CD4-positive, CD25-positive, alpha-beta regulatory T cell (primary cell): ENCODE data around the gene ANKRD11. TPM values are rescaled to one million over a fixed set of nuclear protein-coding genes. Genes with fewer than 3 reads are reported as not detected.
A peak's percentile ranks its signal among the peaks of the same experiment; 100 is the strongest.

Experiments
- ATAC-seq, 2 donors: fragments of 150-1000 bp; cut with Tn5 transposase; one replicate each; pipeline ENCODE4 v1.10.0; 2021; ENCODE audit warnings: low read depth in 2 of 2, moderate number of reproducible peaks in 2 of 2, moderate library complexity in 1 of 2
- DNase-seq, 3 donors: peaks; one replicate each; pipeline versions ENCODE4 v3.0.0 to v3.0.0-alpha.2; 2012 to 2022; ENCODE audit warnings: mixed read lengths in 1 of 3
- H3K27ac ChIP-seq: one replicate; pipeline ENCODE4 v1.7.0; 2013; ENCODE audit warnings: mild to moderate bottlenecking, low read length; ENCODE audit not compliant: insufficient read depth, poor library complexity, severe bottlenecking
- H3K27me3 ChIP-seq: one replicate; pipeline ENCODE4 v1.7.0; 2013; ENCODE audit warnings: low read length; ENCODE audit not compliant: control insufficient read depth, insufficient read depth
- H3K36me3 ChIP-seq: one replicate; pipeline ENCODE4 v1.7.0; 2013; ENCODE audit warnings: mild to moderate bottlenecking, low read length, moderate library complexity; ENCODE audit not compliant: control insufficient read depth, insufficient read depth
- H3K4me1 ChIP-seq: 2 replicates; pipeline ENCODE4 v1.7.0; 2013; ENCODE audit warnings: mild to moderate bottlenecking, low read length; ENCODE audit not compliant: insufficient read depth, control insufficient read depth, poor library complexity, severe bottlenecking
- H3K4me3 ChIP-seq: one replicate; pipeline ENCODE4 v1.7.0; 2013; ENCODE audit warnings: low read depth, mild to moderate bottlenecking, low read length, moderate library complexity
- H3K9me3 ChIP-seq, 2 experiments: 1 replicate in 1 of 2; 2 replicates in 1 of 2; pipeline ENCODE4 v1.7.0; 2013; ENCODE audit warnings: low read length in 2 of 2, mild to moderate bottlenecking in 1 of 2, moderate library complexity in 1 of 2; ENCODE audit not compliant: control insufficient read depth in 2 of 2
- H3K27ac Mint-ChIP-seq, 3 donors: one replicate each; pipeline ENCODE4 v1.8.0; 2020 to 2022; ENCODE audit warnings: mild to moderate bottlenecking in 3 of 3, mixed read lengths in 3 of 3, moderate library complexity in 2 of 3
- H3K27me3 Mint-ChIP-seq: one replicate; pipeline ENCODE4 v1.8.0; 2022; ENCODE audit warnings: mild to moderate bottlenecking, mixed read lengths
- H3K36me3 Mint-ChIP-seq: one replicate; pipeline ENCODE4 v1.8.0; 2020; ENCODE audit warnings: mixed read lengths
- H3K4me1 Mint-ChIP-seq, 4 donors: one replicate each; pipeline ENCODE4 v1.8.0; 2020 to 2022; ENCODE audit warnings: mixed read lengths in 4 of 4, mild to moderate bottlenecking in 1 of 4
- H3K4me3 Mint-ChIP-seq, 4 donors: one replicate each; pipeline ENCODE4 v1.8.0; 2020 to 2022; ENCODE audit warnings: mild to moderate bottlenecking in 4 of 4, mixed read lengths in 4 of 4, moderate library complexity in 3 of 4
- H3K9me3 Mint-ChIP-seq, 7 donors: one replicate each; pipeline ENCODE4 v1.8.0; 2020 to 2022; ENCODE audit warnings: mixed read lengths in 7 of 7, mild to moderate bottlenecking in 3 of 7, moderate library complexity in 2 of 7
- polyA plus RNA-seq, 4 donors: library from polyadenylated mRNA; unstranded; fragments of 300-500 nt; fragmentation: Illumina TruSeq; gene quantifications; one replicate each; pipeline ENCODE4 v1.2.3, GENCODE V29; 2021
- total RNA-seq: library from RNA; stranded (reverse); gene quantifications from one replicate; pipeline ENCODE4 v1.2.3, GENCODE V29; 2022

The ANKRD11 gene
- total and polyA plus RNA-seq, 5 donors from 2014 or later = 8.7 to 323 (median 18.6) TPM

- Histone ChIP-seq H3K27me3 (no peaks in the 10 kb centered on the region), H3K36me3 (peaks cover 29% of the 10 kb centered on the region), H3K4me1 (peaks cover 61% of the 10 kb centered on the region), H3K9me3 (no peaks in the 10 kb centered on the region), H3K27ac (peak overlapping the region; percentile 30), H3K4me3 (no peak overlapping the region)
- Mint-ChIP-seq H3K4me1 (peaks cover 15 to 94% (median 54%) of the 10 kb centered on the region in 4 donors), H3K27me3 (no peaks in the 10 kb centered on the region), H3K9me3 (no peaks in the 10 kb centered on the region), H3K27ac (peak overlapping the region in 2 of 3 donors; percentile 59 to 69), H3K36me3 (peaks cover 16% of the 10 kb centered on the region), H3K4me3 (peak overlapping the region in 3 of 4 donors; percentile 22 to 71 (median 57))
- DNase-seq (no peak), ATAC-seq (no peak)
Observed at GRCh38 chr16:89369266-89369895, 121.0 kb downstream of the ANKRD11 start.

- H3K27ac ChIP-seq = peak overlapping the region; percentile 30
- H3K9me3 Mint-ChIP-seq = no peaks in the 10 kb centered on the region
- peaks cover 20 to 97% (median 58%) of the 10 kb centered on the region in 4 donors for H3K4me1 Mint-ChIP-seq
- peak overlapping the region in 2 of 3 donors; percentile 66 to 67 for H3K27ac Mint-ChIP-seq
- H3K27me3 ChIP-seq = no peaks in the 10 kb centered on the region
- no peak overlapping the region for H3K4me3 ChIP-seq
- peaks cover 16% of the 10 kb centered on the region for H3K36me3 Mint-ChIP-seq
- DNase-seq = no peak
- H3K27me3 Mint-ChIP-seq = no peaks in the 10 kb centered on the region
- H3K4me1 ChIP-seq = peaks cover 62% of the 10 kb centered on the region
- H3K36me3 ChIP-seq = peaks cover 28% of the 10 kb centered on the region
- no peak for ATAC-seq
- H3K9me3 ChIP-seq = no peaks in the 10 kb centered on the region
- H3K4me3 Mint-ChIP-seq = peak overlapping the region in 3 of 4 donors; percentile 22 to 71 (median 57)
Observed at GRCh38 chr16:89368604-89369249, 121.6 kb downstream of the ANKRD11 start.

DNA sequence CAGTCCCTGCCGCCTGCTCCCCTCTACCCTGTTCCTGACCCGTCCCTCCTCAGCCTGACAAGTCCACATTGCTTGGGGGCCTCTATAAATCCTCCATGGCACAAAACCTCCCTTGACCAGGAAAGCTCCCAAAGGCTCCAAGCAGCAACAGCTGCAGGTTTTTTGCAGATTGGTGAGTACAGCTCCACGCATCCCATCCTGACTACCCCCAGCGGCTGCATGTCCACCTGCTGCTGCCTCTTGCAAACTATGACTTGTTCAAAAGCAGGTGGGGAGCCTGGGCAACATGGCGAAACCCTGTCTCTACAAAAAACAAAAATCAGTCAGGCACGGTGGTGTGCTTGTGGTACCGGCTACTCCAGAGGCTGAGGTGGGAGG lies 122.8 kb downstream of the ANKRD11 start:
- Histone ChIP-seq H3K4me1 (peaks cover 62% of the 10 kb centered on the region), H3K27me3 (no peaks in the 10 kb centered on the region), H3K4me3 (no peak overlapping the region), H3K27ac (no peak overlapping the region), H3K9me3 (no peaks in the 10 kb centered on the region), H3K36me3 (peaks cover 22% of the 10 kb centered on the region)
- Mint-ChIP-seq H3K4me3 (peak overlapping the region in 1 of 4 donors; percentile 60), H3K9me3 (no peaks in the 10 kb centered on the region), H3K36me3 (peaks cover 16% of the 10 kb centered on the region), H3K27me3 (no peaks in the 10 kb centered on the region), H3K4me1 (peaks cover 20 to 97% (median 61%) of the 10 kb centered on the region in 4 donors), H3K27ac (peak overlapping the region in 1 of 3 donors; percentile 85)
- no peak for ATAC-seq
- DNase-seq = no peak

GRCh38 chr16:89366561-89367537 lies 123.5 kb downstream of the ANKRD11 start:
- Histone ChIP-seq H3K27ac (no peak overlapping the region), H3K4me1 (peaks cover 68% of the 10 kb centered on the region), H3K4me3 (no peak overlapping the region), H3K27me3 (no peaks in the 10 kb centered on the region), H3K36me3 (peaks cover 22% of the 10 kb centered on the region), H3K9me3 (no peaks in the 10 kb centered on the region)
- Mint-ChIP-seq H3K36me3 (peaks cover 16% of the 10 kb centered on the region), H3K27me3 (no peaks in the 10 kb centered on the region), H3K27ac (peak overlapping the region in 2 of 3 donors; percentile 75 to 85), H3K9me3 (no peaks in the 10 kb centered on the region), H3K4me1 (peaks cover 25 to 99% (median 66%) of the 10 kb centered on the region in 4 donors), H3K4me3 (peak overlapping the region in 3 of 4 donors; percentile 29 to 51 (median 31))
- DNase-seq (no peak), ATAC-seq (no peak)

DNA sequence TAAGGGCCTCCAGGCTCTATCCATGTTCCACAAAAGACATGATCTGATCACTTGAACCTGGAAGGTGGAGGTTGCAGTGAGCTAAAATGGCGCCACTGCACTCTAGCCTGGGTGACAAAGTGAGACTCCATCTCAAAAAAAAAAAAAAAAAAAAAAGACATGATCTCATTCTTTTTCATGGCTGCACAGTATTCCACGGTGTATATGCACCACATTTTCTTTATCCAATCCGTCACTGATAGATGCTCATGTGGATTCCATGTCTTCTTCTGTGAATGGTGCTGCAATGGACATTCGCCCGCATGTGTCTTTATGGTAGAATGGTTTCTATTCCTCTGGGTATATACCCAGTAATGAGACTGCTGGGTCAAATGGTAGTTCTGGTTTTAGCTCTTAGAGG lies 124.4 kb downstream of the ANKRD11 start:
- H3K9me3 Mint-ChIP-seq = no peaks in the 10 kb centered on the region
- Histone ChIP-seq H3K27me3 (no peaks in the 10 kb centered on the region), H3K27ac (no peak overlapping the region), H3K4me1 (peaks cover 73% of the 10 kb centered on the region), H3K36me3 (peaks cover 16% of the 10 kb centered on the region), H3K4me3 (no peak overlapping the region), H3K9me3 (no peaks in the 10 kb centered on the region)
- ATAC-seq = no peak
- peak overlapping the region in 1 of 4 donors; percentile 6 for H3K4me3 Mint-ChIP-seq
- peaks cover 15% of the 10 kb centered on the region for H3K36me3 Mint-ChIP-seq
- no peak overlapping the region for H3K27ac Mint-ChIP-seq
- H3K4me1 Mint-ChIP-seq = peaks cover 27 to 99% (median 72%) of the 10 kb centered on the region in 4 donors
- H3K27me3 Mint-ChIP-seq = no peaks in the 10 kb centered on the region
- DNase-seq = no peak

- Mint-ChIP-seq H3K27me3 (no peaks in the 10 kb centered on the region), H3K4me3 (peak overlapping the region; percentile 6 to 74 (median 38)), H3K9me3 (no peaks in the 10 kb centered on the region), H3K36me3 (peaks cover 14% of the 10 kb centered on the region), H3K4me1 (peaks cover 30 to 99% (median 75%) of the 10 kb centered on the region in 4 donors), H3K27ac (peak overlapping the region in 1 of 3 donors; percentile 87)
- Histone ChIP-seq H3K27ac (peak overlapping the region; percentile 52), H3K4me1 (peaks cover 74% of the 10 kb centered on the region), H3K9me3 (no peaks in the 10 kb centered on the region), H3K27me3 (no peaks in the 10 kb centered on the region), H3K4me3 (no peak overlapping the region), H3K36me3 (peaks cover 10% of the 10 kb centered on the region)
- ATAC-seq = no peak
- DNase-seq = no peak
Observed at GRCh38 chr16:89365044-89365467, 125.3 kb downstream of the ANKRD11 start.

DNA sequence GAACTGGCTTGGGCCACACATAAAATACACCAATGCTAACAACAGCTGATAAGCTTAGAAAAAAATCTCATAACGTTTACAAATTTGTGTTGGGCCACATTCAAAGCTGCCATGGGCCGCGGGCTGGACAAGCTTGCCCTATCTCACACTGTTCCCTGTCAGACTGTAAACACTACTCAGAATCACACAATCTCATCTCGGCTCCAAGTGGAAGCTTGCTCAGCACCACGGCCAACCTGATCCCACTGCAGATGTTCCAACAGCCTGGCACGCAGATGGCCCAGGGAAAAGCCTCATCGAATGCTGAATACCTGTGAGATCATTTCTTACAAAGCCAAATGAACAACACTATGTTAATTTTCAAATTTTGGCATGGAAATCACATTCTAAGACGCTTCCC lies 125.8 kb downstream of the ANKRD11 start:
- peaks cover 6% of the 10 kb centered on the region for H3K36me3 ChIP-seq
- Mint-ChIP-seq H3K27ac (peak overlapping the region; percentile 1 to 87 (median 85)), H3K4me1 (peaks cover 30 to 99% (median 76%) of the 10 kb centered on the region in 4 donors), H3K4me3 (peak overlapping the region; percentile 22 to 74 (median 69)), H3K27me3 (no peaks in the 10 kb centered on the region), H3K9me3 (no peaks in the 10 kb centered on the region), H3K36me3 (peaks cover 14% of the 10 kb centered on the region)
- no peak for ATAC-seq
- peaks cover 74% of the 10 kb centered on the region for H3K4me1 ChIP-seq
- no peak for DNase-seq
- H3K4me3 ChIP-seq = peak overlapping the region; percentile 41
- H3K27me3 ChIP-seq = no peaks in the 10 kb centered on the region
- H3K9me3 ChIP-seq = no peaks in the 10 kb centered on the region
- H3K27ac ChIP-seq = peak overlapping the region; percentile 52
